Stimulated activated naive B cell treated with anti-CD40 and anti-IgM and Interleukin-4, amounts not matched to agents 10 μg/mL and 1 μg/mL and 100 μg/mL, for 72 hours (primary cell): ENCODE measurements around the gene SNX3.
"Not testable (repeated sequence)": the region's sequence is repeated elsewhere in the genome, so short reads cannot be mapped to it uniquely, and the experiment has no call there.

ENCODE experiments used
- ATAC-seq, 2 donors: fragments of 150-1000 bp; cut with Tn5 transposase; replicated peaks; 2 replicates each; pipeline ENCODE4 v1.10.0; 2021; ENCODE audit warnings: moderate library complexity in 1 of 2
- DNase-seq: peaks from one replicate; pipeline ENCODE4 v3.0.0; 2021
- H3K27ac Mint-ChIP-seq: one replicate; pipeline ENCODE4 v1.8.0; 2022; ENCODE audit warnings: mild to moderate bottlenecking, mixed read lengths
- H3K27me3 Mint-ChIP-seq, 2 donors: one replicate each; pipeline ENCODE4 v1.8.0; 2022; ENCODE audit warnings: mixed read lengths in 2 of 2
- H3K36me3 Mint-ChIP-seq, 2 donors: one replicate each; pipeline ENCODE4 v1.8.0; 2022; ENCODE audit warnings: mixed read lengths in 2 of 2, mild to moderate bottlenecking in 1 of 2
- H3K4me1 Mint-ChIP-seq, 2 donors: one replicate each; pipeline ENCODE4 v1.8.0; 2022; ENCODE audit warnings: mixed read lengths in 2 of 2, mild to moderate bottlenecking in 1 of 2
- H3K4me3 Mint-ChIP-seq, 2 donors: one replicate each; pipeline ENCODE4 v1.8.0; 2022; ENCODE audit warnings: mild to moderate bottlenecking in 2 of 2, mixed read lengths in 2 of 2, moderate library complexity in 1 of 2
- H3K9me3 Mint-ChIP-seq, 2 donors: one replicate each; pipeline ENCODE4 v1.8.0; 2022; ENCODE audit warnings: mixed read lengths in 2 of 2, mild to moderate bottlenecking in 1 of 2

Gene SNX3

GRCh38 chr6:108250240-108250866 is 10.5 kb downstream of the SNX3 start:
- H3K9me3 Mint-ChIP-seq = no peaks in the 10 kb centered on the region
- H3K27me3 Mint-ChIP-seq = no peaks in the 10 kb centered on the region
- peaks cover 31 to 75% of the 10 kb centered on the region in 2 donors for H3K4me1 Mint-ChIP-seq
- no peak overlapping the region for H3K4me3 Mint-ChIP-seq
- no peak overlapping the region for H3K27ac Mint-ChIP-seq
- no peak for DNase-seq
- peak in 1 of 2 donors; percentile 48 for ATAC-seq
- peaks cover 24 to 50% of the 10 kb centered on the region in 2 donors for H3K36me3 Mint-ChIP-seq

GRCh38 chr6:108247965-108248536 is 12.8 kb downstream of the SNX3 start:
- H3K27ac Mint-ChIP-seq = no peak overlapping the region
- DNase-seq = no peak

GRCh38 chr6:108245095-108245494 is 15.7 kb downstream of the SNX3 start:
- ATAC-seq, H3K27me3 Mint-ChIP-seq, H3K9me3 Mint-ChIP-seq, H3K27ac Mint-ChIP-seq, DNase-seq, H3K4me3 Mint-ChIP-seq: not testable (repeated sequence)
- Mint-ChIP-seq H3K4me1 (peaks cover 22 to 55% of the 10 kb centered on the region in 2 donors), H3K36me3 (peaks cover 41 to 64% of the 10 kb centered on the region in 2 donors)

More at GRCh38 chr6:108247965-108248536, 12.8 kb downstream of the SNX3 start:
- H3K27me3 Mint-ChIP-seq = no peaks in the 10 kb centered on the region
- no peak overlapping the region for H3K4me3 Mint-ChIP-seq
- peaks cover 36 to 52% of the 10 kb centered on the region in 2 donors for H3K36me3 Mint-ChIP-seq
- H3K4me1 Mint-ChIP-seq = peaks cover 22 to 61% of the 10 kb centered on the region in 2 donors
- peak; percentile 64 to 69 for ATAC-seq
- H3K9me3 Mint-ChIP-seq = peaks cover 0 to 1% of the 10 kb centered on the region in 2 donors

- no peaks in the 10 kb centered on the region for H3K27me3 Mint-ChIP-seq
- H3K4me3 Mint-ChIP-seq = no peak overlapping the region
- H3K27ac Mint-ChIP-seq = no peak overlapping the region
- ATAC-seq (no peak), DNase-seq (no peak)
- peaks cover 6% of the 10 kb centered on the region in 2 donors for H3K9me3 Mint-ChIP-seq
- peaks cover 26 to 57% of the 10 kb centered on the region in 2 donors for H3K4me1 Mint-ChIP-seq
- peaks cover 43 to 70% of the 10 kb centered on the region in 2 donors for H3K36me3 Mint-ChIP-seq
These were observed 17.0 kb downstream of the SNX3 start for GRCh38 chr6:108243836-108244235.

GRCh38 chr6:108242721-108243120 is 18.1 kb downstream of the SNX3 start:
- no peak for DNase-seq
- Mint-ChIP-seq H3K27me3 (no peaks in the 10 kb centered on the region), H3K36me3 (peaks cover 42 to 76% of the 10 kb centered on the region in 2 donors), H3K27ac (no peak overlapping the region), H3K4me1 (peaks cover 22 to 48% of the 10 kb centered on the region in 2 donors), H3K4me3 (no peak overlapping the region), H3K9me3 (peaks cover 6% of the 10 kb centered on the region in 2 donors)
- no peak for ATAC-seq

GRCh38 chr6:108242259-108242658 is 18.6 kb downstream of the SNX3 start:
- Mint-ChIP-seq H3K4me1 (peaks cover 22 to 48% of the 10 kb centered on the region in 2 donors), H3K4me3 (no peak overlapping the region), H3K27me3 (no peaks in the 10 kb centered on the region), H3K27ac (no peak overlapping the region), H3K36me3 (peaks cover 47 to 76% of the 10 kb centered on the region in 2 donors), H3K9me3 (peaks cover 6% of the 10 kb centered on the region in 2 donors)
- ATAC-seq = no peak
- no peak for DNase-seq

- Mint-ChIP-seq H3K4me1 (peaks cover 19 to 46% of the 10 kb centered on the region in 2 donors), H3K4me3 (no peak overlapping the region), H3K27me3 (no peaks in the 10 kb centered on the region), H3K36me3 (peaks cover 34 to 60% of the 10 kb centered on the region in 2 donors), H3K27ac (no peak overlapping the region), H3K9me3 (peaks cover 5 to 6% of the 10 kb centered on the region in 2 donors)
- DNase-seq (no peak), ATAC-seq (no peak)
These were observed 22.5 kb downstream of the SNX3 start for GRCh38 chr6:108238322-108238721.

- H3K9me3 Mint-ChIP-seq = peaks cover under 1% of the 10 kb centered on the region in 2 donors
- H3K27ac Mint-ChIP-seq = no peak overlapping the region
- H3K36me3 Mint-ChIP-seq = peaks cover 22 to 47% of the 10 kb centered on the region in 2 donors
- no peak overlapping the region for H3K4me3 Mint-ChIP-seq
- no peak for ATAC-seq
- DNase-seq = no peak
- peaks cover 13 to 46% of the 10 kb centered on the region in 2 donors for H3K4me1 Mint-ChIP-seq
- no peaks in the 10 kb centered on the region for H3K27me3 Mint-ChIP-seq
These were observed 24.0 kb downstream of the SNX3 start for GRCh38 chr6:108236791-108237190.

GRCh38 chr6:108235127-108235526 is 25.7 kb downstream of the SNX3 start:
- H3K4me1 Mint-ChIP-seq = peaks cover 9 to 34% of the 10 kb centered on the region in 2 donors
- peaks cover 11 to 38% of the 10 kb centered on the region in 2 donors for H3K36me3 Mint-ChIP-seq
- no peak overlapping the region for H3K27ac Mint-ChIP-seq
- DNase-seq = no peak
- no peak for ATAC-seq
- no peaks in the 10 kb centered on the region for H3K9me3 Mint-ChIP-seq
- no peak overlapping the region for H3K4me3 Mint-ChIP-seq
- H3K27me3 Mint-ChIP-seq = no peaks in the 10 kb centered on the region

- Mint-ChIP-seq H3K27me3 (no peaks in the 10 kb centered on the region), H3K9me3 (no peaks in the 10 kb centered on the region), H3K27ac (peak overlapping the region; percentile 37), H3K36me3 (peaks cover 10 to 11% of the 10 kb centered on the region in 2 donors), H3K4me3 (no peak overlapping the region), H3K4me1 (peaks cover 8 to 23% of the 10 kb centered on the region in 2 donors)
- DNase-seq (no peak), ATAC-seq (no peak)
These were observed 32.4 kb downstream of the SNX3 start for GRCh38 chr6:108228416-108228815.

GRCh38 chr6:108227290-108227689 is 33.5 kb downstream of the SNX3 start:
- H3K27ac Mint-ChIP-seq = no peak overlapping the region
- H3K9me3 Mint-ChIP-seq = no peaks in the 10 kb centered on the region
- H3K4me1 Mint-ChIP-seq = peaks cover 12 to 25% of the 10 kb centered on the region in 2 donors
- H3K4me3 Mint-ChIP-seq = no peak overlapping the region
- H3K36me3 Mint-ChIP-seq = peaks cover 13 to 14% of the 10 kb centered on the region in 2 donors
- DNase-seq (no peak), ATAC-seq (no peak)
- H3K27me3 Mint-ChIP-seq = no peaks in the 10 kb centered on the region

- Mint-ChIP-seq H3K4me3 (no peak overlapping the region), H3K4me1 (peaks cover 8 to 27% of the 10 kb centered on the region in 2 donors), H3K9me3 (no peaks in the 10 kb centered on the region), H3K36me3 (peaks cover 23% of the 10 kb centered on the region in 2 donors), H3K27me3 (no peaks in the 10 kb centered on the region), H3K27ac (peak overlapping the region; percentile 11)
- ATAC-seq = no peak
- no peak for DNase-seq
These were observed 38.3 kb downstream of the SNX3 start for GRCh38 chr6:108222504-108222903.

- ATAC-seq = no peak
- Mint-ChIP-seq H3K27me3 (no peaks in the 10 kb centered on the region), H3K27ac (peak overlapping the region; percentile 11), H3K9me3 (no peaks in the 10 kb centered on the region), H3K4me1 (peaks cover 7 to 22% of the 10 kb centered on the region in 2 donors), H3K4me3 (no peak overlapping the region), H3K36me3 (peaks cover 23% of the 10 kb centered on the region in 2 donors)
- DNase-seq = no peak
These were observed 38.8 kb downstream of the SNX3 start for GRCh38 chr6:108222064-108222463.

- Mint-ChIP-seq H3K27me3 (no peaks in the 10 kb centered on the region), H3K4me3 (no peak overlapping the region), H3K4me1 (peaks cover 5 to 13% of the 10 kb centered on the region in 2 donors), H3K36me3 (peaks cover 30 to 49% of the 10 kb centered on the region in 2 donors), H3K27ac (no peak overlapping the region), H3K9me3 (no peaks in the 10 kb centered on the region)
- DNase-seq = no peak
- no peak for ATAC-seq
These were observed 49.2 kb downstream of the SNX3 start for GRCh38 chr6:108211671-108212070.

- no peak for DNase-seq
- Mint-ChIP-seq H3K27me3 (no peaks in the 10 kb centered on the region), H3K4me3 (no peak overlapping the region), H3K36me3 (peaks cover 32 to 58% of the 10 kb centered on the region in 2 donors), H3K9me3 (no peaks in the 10 kb centered on the region), H3K27ac (no peak overlapping the region), H3K4me1 (peaks cover 12 to 24% of the 10 kb centered on the region in 2 donors)
- no peak for ATAC-seq
These were observed 50.3 kb downstream of the SNX3 start for GRCh38 chr6:108210556-108210955.
